Adrenal gland (tissue), 5 donors: Measurements from ENCODE around the gene C1QTNF8.

Experiments used
- POLR2A ChIP-seq, 2 donors: fragments of 450-650 bp; IDR thresholded peaks; one replicate each; pipeline ENCODE4 v1.6.1; 2017; ENCODE audit warnings: antibody characterized with exemption in 2 of 2, mild to moderate bottlenecking in 2 of 2, moderate library complexity in 1 of 2
- TF ChIP-seq, protein P1 (sequence below), 6 experiments: fragments of 450-650 bp in 4 of 6; fragments of 200-600 bp in 2 of 6; sonication (generic) in 1 of 6; IDR thresholded peaks; 1 replicate in 5 of 6; 2 replicates in 1 of 6; pipeline versions ENCODE4 v1.5.1 to v1.8.0; 2016 to 2021; ENCODE audit warnings: antibody characterized with exemption in 6 of 6, mild to moderate bottlenecking in 2 of 6, moderate library complexity in 1 of 6
- donor health status: DM: no; HTN: no; CAD: no.

DNA sequence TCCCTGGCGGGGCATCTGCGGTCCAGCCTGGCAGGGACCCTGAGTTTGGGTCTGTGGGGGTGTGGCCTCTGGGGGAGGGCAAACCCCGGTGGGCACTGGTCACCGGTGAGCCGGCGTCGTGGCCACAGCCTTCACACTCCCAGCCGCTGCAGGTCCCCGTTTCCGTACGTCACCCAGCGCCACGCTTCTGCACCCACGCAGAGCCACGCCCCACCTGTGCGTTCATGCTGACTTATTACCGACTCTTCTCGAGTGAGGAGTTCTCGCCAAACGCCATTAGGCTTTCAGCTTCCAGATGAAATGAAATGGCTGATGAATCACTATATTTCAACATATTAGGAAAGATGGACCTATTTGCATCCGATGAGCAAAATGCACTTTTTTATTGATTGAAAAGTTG lies 32.3 kb downstream of the C1QTNF8 start:
- TF ChIP-seq, protein P1, sequence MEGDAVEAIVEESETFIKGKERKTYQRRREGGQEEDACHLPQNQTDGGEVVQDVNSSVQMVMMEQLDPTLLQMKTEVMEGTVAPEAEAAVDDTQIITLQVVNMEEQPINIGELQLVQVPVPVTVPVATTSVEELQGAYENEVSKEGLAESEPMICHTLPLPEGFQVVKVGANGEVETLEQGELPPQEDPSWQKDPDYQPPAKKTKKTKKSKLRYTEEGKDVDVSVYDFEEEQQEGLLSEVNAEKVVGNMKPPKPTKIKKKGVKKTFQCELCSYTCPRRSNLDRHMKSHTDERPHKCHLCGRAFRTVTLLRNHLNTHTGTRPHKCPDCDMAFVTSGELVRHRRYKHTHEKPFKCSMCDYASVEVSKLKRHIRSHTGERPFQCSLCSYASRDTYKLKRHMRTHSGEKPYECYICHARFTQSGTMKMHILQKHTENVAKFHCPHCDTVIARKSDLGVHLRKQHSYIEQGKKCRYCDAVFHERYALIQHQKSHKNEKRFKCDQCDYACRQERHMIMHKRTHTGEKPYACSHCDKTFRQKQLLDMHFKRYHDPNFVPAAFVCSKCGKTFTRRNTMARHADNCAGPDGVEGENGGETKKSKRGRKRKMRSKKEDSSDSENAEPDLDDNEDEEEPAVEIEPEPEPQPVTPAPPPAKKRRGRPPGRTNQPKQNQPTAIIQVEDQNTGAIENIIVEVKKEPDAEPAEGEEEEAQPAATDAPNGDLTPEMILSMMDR (IDR thresholded peaks at IDR 0.05), result no peak
- TF ChIP-seq POLR2A (IDR thresholded peaks at IDR 0.05), result no peak
